K562 (cell line): Measurements from ENCODE around the gene HARS1. TPM values are rescaled to one million over a fixed set of nuclear protein-coding genes. Genes with fewer than 3 reads are reported as not detected.

Experiments used
- ERF ChIP-seq: fragments of 450-650 bp; formaldehyde crosslinking; IDR thresholded peaks from 2 replicates; pipeline ENCODE4 v1.4.0; 2020; ENCODE audit warnings: mild to moderate bottlenecking, mixed read lengths
- ETV5 ChIP-seq: sonication (generic); formaldehyde crosslinking; IDR thresholded peaks from 2 replicates; pipeline ENCODE4 v1.4.0; 2020; ENCODE audit warnings: low read depth, mild to moderate bottlenecking, missing genetic modification reagents
- FOXA3 ChIP-seq, 2 experiments: fragments of 450-650 bp in 1 of 2; sonication (generic) in 1 of 2; formaldehyde crosslinking; IDR thresholded peaks in 1 of 2; conservative IDR thresholded peaks in 1 of 2; 2 replicates each; pipeline versions ENCODE4 v1.4.0 to v1.8.0; 2020 to 2022; ENCODE audit warnings: mild to moderate bottlenecking in 2 of 2, missing genetic modification reagents in 1 of 2
- GMEB1 ChIP-seq: fragments of 250-450 bp; sonication (Bioruptor Pico); IDR thresholded peaks from 2 replicates; pipeline ENCODE4 v1.4.0; 2020; ENCODE audit warnings: mild to moderate bottlenecking
- HDAC3 ChIP-seq: fragments of 450-650 bp; IDR thresholded peaks from 2 replicates; pipeline ENCODE4 v1.6.1; 2018; ENCODE audit warnings: borderline replicate concordance, mild to moderate bottlenecking, moderate library complexity; ENCODE audit not compliant: partially characterized antibody
- HOMEZ ChIP-seq: fragments of 250-450 bp; sonication (Bioruptor Pico); IDR thresholded peaks from 2 replicates; pipeline ENCODE4 v1.4.0; 2020; ENCODE audit warnings: mild to moderate bottlenecking, moderate library complexity
- KLF1 ChIP-seq: fragments of 450-650 bp; IDR thresholded peaks from 2 replicates; pipeline ENCODE4 v1.6.1; 2016; ENCODE audit warnings: missing genetic modification characterization, missing compliant biosample characterization
- NELFE ChIP-seq: IDR thresholded peaks from 2 replicates; pipeline ENCODE4 v1.6.1; 2011; ENCODE audit warnings: mild to moderate bottlenecking; ENCODE audit not compliant: insufficient read depth, insufficient read length
- POLR2G ChIP-seq: fragments of 200-400 bp; formaldehyde crosslinking; IDR thresholded peaks from 2 replicates; pipeline ENCODE4 v1.6.1; 2017; ENCODE audit warnings: low read depth, mild to moderate bottlenecking, antibody characterized with exemption, low read length, moderate library complexity
- RBM25 ChIP-seq: fragments of 200-400 bp; formaldehyde crosslinking; IDR thresholded peaks from 2 replicates; pipeline ENCODE4 v1.6.1; 2018; ENCODE audit warnings: low read length, low read depth, moderate library complexity; ENCODE audit not compliant: severe bottlenecking
- SMARCB1 ChIP-seq: IDR thresholded peaks from 2 replicates; pipeline ENCODE4 v1.6.1; 2011; ENCODE audit warnings: improper control_type of control experiment, low read depth; ENCODE audit not compliant: insufficient read length
- TFAP4 ChIP-seq: sonication (generic); formaldehyde crosslinking; IDR thresholded peaks from 2 replicates; pipeline ENCODE4 v1.8.0; 2022; ENCODE audit warnings: missing genetic modification reagents, mild to moderate bottlenecking, moderate library complexity, borderline replicate concordance
- THRA ChIP-seq: fragments of 450-650 bp; IDR thresholded peaks from 2 replicates; pipeline ENCODE4 v1.6.1; 2017; ENCODE audit warnings: mild to moderate bottlenecking, moderate library complexity
- ZBTB34 ChIP-seq: fragments of 250-450 bp; sonication (Bioruptor Pico); IDR thresholded peaks from 2 replicates; pipeline ENCODE4 v1.8.0; 2021; ENCODE audit warnings: mild to moderate bottlenecking, moderate library complexity
- ZNF175 ChIP-seq: fragments of 200-800 bp; sonication (Bioruptor generic); IDR thresholded peaks from 2 replicates; pipeline ENCODE4 v1.6.1; 2016; ENCODE audit warnings: low read depth, mild to moderate bottlenecking, missing genetic modification characterization, missing compliant biosample characterization
- ZNF253 ChIP-seq: fragments of 250-450 bp; sonication (Bioruptor Pico); conservative IDR thresholded peaks from 2 replicates; pipeline ENCODE4 v1.6.1; 2021; ENCODE audit warnings: mild to moderate bottlenecking
- polyA plus RNA-seq, 8 experiments: library from polyadenylated mRNA; depleted of rRNA in 4 of 8; stranded (reverse) in 5 of 8; unstranded in 3 of 8; fragments of >200 nt; fragmentation: Nextera tagmentation in 2 of 8; fragmentation: Illumina TruSeq in 1 of 8; extraction: Ambion mirVana in 2 of 8; extraction: Trizol in 1 of 8; gene quantifications; 2 replicates each; pipeline versions ENCODE4 v1.2.1 to v1.2.3, GENCODE V29; 2011 to 2014; ENCODE audit warnings: inconsistent platforms in 1 of 8, missing spikeins in 1 of 8
- total RNA-seq, 7 experiments: library from RNA; depleted of rRNA in 6 of 7; stranded (reverse); fragments of >200 nt in 6 of 7; fragmentation: Illumina TruSeq in 2 of 7; extraction: Trizol in 2 of 7; gene quantifications; 2 replicates each; pipeline versions ENCODE4 v1.2.1 to v1.2.3, GENCODE V29; 2011 to 2021; ENCODE audit warnings: low replicate concordance in 1 of 7

HARS1 gene
- total and polyA plus RNA-seq, 9 of the 15 experiments (the other 6 are each of a cell fraction or from before 2014, with no cell fraction given), result 13.5 to 88.5 (median 75.2) TPM

GRCh38 chr5:140700177-140701144 is 9.3 kb upstream of the HARS1 start, which contains the start of gene ZMAT2 (continued):
- TF ChIP-seq THRA, result no peak
- TF ChIP-seq ERF (CRISPR knock-in tag), result no peak
- no peak for TF ChIP-seq ETV5 (CRISPR knock-in tag)
- no peak for TF ChIP-seq NELFE
- no peak for TF ChIP-seq KLF1 (tag)
- no peak for TF ChIP-seq HDAC3
- TF ChIP-seq ZNF175 (CRISPR knock-in tag), result no peak
- no peak for TF ChIP-seq ZBTB34 (CRISPR knock-in tag)
- peak in 1 of 2 experiments; percentile 42; a peak in 1 of 4 replicates for TF ChIP-seq FOXA3 (CRISPR knock-in tag; conservative IDR thresholded peaks at IDR 0.05 in 1 of 2, IDR thresholded peaks at IDR 0.05 in 1 of 2)
- no peak for TF ChIP-seq SMARCB1
- no peak for TF ChIP-seq ZNF253 (CRISPR knock-in tag)
- TF ChIP-seq TFAP4 (CRISPR knock-in tag), result peak; percentile 56; the same call in 1 of the 2 replicates
- no peak for TF ChIP-seq HOMEZ (CRISPR knock-in tag)
- TF ChIP-seq POLR2G, result peak; percentile 63
- TF ChIP-seq GMEB1 (CRISPR knock-in tag), result no peak
- TF ChIP-seq RBM25, result peak; percentile 15
